CD4-positive, alpha-beta T cell treated with Interleukin-15 for 1 hour (primary cell): ENCODE results near the gene ARHGAP24.

Source experiments
- DNase-seq: peaks from one replicate; pipeline ENCODE4 v3.0.0-alpha.2; 2020

Gene ARHGAP24

GRCh38 chr4:85747882-85748491 lies 273.0 kb downstream of the ARHGAP24 start:
- DNase-seq: peak; percentile 18

GRCh38 chr4:85748654-85749053 lies 273.7 kb downstream of the ARHGAP24 start:
- DNase-seq: no peak

- DNase-seq: no peak
These were observed 276.9 kb downstream of the ARHGAP24 start for GRCh38 chr4:85751866-85752265.

GRCh38 chr4:85755285-85755684 lies 280.3 kb downstream of the ARHGAP24 start:
- no peak for DNase-seq

GRCh38 chr4:85756938-85757337 lies 282.0 kb downstream of the ARHGAP24 start:
- no peak for DNase-seq

- DNase-seq: no peak
These were observed 284.4 kb downstream of the ARHGAP24 start for GRCh38 chr4:85759388-85759787.

GRCh38 chr4:85760511-85760910 lies 285.6 kb downstream of the ARHGAP24 start:
- no peak for DNase-seq

- DNase-seq: peak; percentile 24
These were observed 287.0 kb downstream of the ARHGAP24 start for GRCh38 chr4:85761803-85762528.

- DNase-seq: no peak
These were observed 287.6 kb downstream of the ARHGAP24 start for GRCh38 chr4:85762529-85762871.

- no peak for DNase-seq
These were observed 288.3 kb downstream of the ARHGAP24 start for GRCh38 chr4:85763202-85763601.

GRCh38 chr4:85767649-85768048 lies 292.7 kb downstream of the ARHGAP24 start:
- no peak for DNase-seq

- no peak for DNase-seq
These were observed 294.1 kb downstream of the ARHGAP24 start for GRCh38 chr4:85769009-85769408.

GRCh38 chr4:85772470-85772869 lies 297.5 kb downstream of the ARHGAP24 start:
- no peak for DNase-seq

- DNase-seq: no peak
These were observed 298.4 kb downstream of the ARHGAP24 start for GRCh38 chr4:85773372-85773771.

GRCh38 chr4:85774000-85774399 lies 299.1 kb downstream of the ARHGAP24 start:
- no peak for DNase-seq

- DNase-seq: no peak
These were observed 299.5 kb downstream of the ARHGAP24 start for GRCh38 chr4:85774489-85774888.

- no peak for DNase-seq
These were observed 301.1 kb downstream of the ARHGAP24 start for GRCh38 chr4:85776096-85776495.

GRCh38 chr4:85776579-85776978 lies 301.6 kb downstream of the ARHGAP24 start:
- DNase-seq: no peak

- no peak for DNase-seq
These were observed 303.1 kb downstream of the ARHGAP24 start for GRCh38 chr4:85777908-85778631.

- DNase-seq: no peak
These were observed 303.7 kb downstream of the ARHGAP24 start for GRCh38 chr4:85778632-85779131.

- no peak for DNase-seq
These were observed 304.2 kb downstream of the ARHGAP24 start for GRCh38 chr4:85779165-85779564.

- no peak for DNase-seq
These were observed 305.7 kb downstream of the ARHGAP24 start for GRCh38 chr4:85780664-85781063.

GRCh38 chr4:85783483-85783882 lies 308.5 kb downstream of the ARHGAP24 start:
- DNase-seq: no peak

GRCh38 chr4:85783900-85784299 lies 308.9 kb downstream of the ARHGAP24 start:
- no peak for DNase-seq
